HG03558 (cell line): ENCODE results near the gene ENPEP.
"Not testable (repeated sequence)": the region's sequence is repeated elsewhere in the genome, so short reads cannot be mapped to it uniquely, and the experiment has no call there.

Experiments
- ATAC-seq: cut with Tn5 transposase; IDR thresholded peaks from one replicate; pipeline ENCODE4 v1.9.1; 2021; ENCODE audit warnings: moderate number of reproducible peaks; ENCODE audit not compliant: unreplicated experiment; ENCODE audit errors: extremely low read depth

Gene ENPEP

DNA sequence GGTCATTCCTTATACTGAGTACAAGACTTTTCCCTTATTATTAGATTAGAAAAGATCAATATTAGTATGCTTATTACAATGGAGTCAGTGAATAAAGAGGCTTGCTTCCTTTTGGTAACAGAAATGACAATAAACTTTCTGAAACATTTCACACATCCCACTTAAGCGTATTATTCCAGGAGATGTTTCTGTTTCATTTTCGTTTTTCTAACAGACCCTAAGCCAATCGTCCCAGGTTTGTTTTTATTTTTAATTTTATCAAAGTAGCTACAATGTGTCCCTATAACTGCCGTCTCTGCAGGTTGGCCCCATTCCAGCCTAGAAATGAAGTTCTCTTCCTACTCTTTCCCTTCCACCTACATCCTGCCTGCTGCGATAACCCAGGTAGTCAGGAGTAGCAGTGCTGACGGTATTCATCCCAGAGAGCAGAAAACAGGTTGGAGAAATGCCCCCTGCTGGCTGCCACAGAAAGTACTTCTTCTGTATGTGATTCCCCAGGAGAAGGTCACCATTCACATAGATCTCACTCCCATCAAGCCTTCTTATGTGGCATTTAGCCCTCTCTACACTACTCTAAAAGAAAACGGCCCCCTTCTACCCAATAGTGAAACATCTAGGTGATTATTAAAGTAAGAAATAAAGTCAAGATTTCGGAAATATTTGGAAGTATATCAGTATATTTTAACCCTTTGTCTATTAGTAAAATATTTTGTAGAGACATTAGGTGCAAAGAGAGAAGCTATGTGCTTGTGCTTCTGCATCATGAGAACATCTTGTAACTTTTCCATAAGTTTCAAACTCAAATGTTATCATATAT is 40.4 kb downstream of the ENPEP start:
- peak; percentile 73 for ATAC-seq

DNA sequence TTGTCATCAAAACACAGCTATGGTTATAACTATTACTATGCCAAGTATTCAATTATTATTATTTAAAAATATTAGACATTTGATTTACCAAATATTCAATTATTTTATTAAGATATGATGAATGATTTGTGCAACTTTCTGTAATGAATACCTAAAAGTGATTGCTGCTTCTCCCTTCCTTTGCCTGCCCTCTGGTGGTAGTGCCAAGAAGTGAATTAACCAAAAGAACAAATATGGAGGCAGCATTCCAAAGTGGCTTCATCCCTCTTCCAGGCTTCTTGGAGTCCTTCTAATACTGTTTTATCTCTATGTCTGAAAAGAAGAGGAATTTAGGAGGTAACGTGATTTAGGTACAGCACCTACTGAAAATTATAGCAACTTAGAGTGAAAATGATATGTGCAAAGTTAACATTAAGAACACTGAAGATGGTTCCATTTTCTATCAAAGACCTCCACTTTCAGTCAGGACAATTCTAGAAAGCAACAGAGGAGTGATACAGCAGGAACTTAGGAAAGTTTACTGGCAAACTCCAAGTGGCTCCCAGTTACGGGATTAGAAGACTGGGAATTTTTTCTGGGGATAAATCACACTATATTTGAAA is 43.0 kb downstream of the ENPEP start:
- no peak for ATAC-seq

DNA sequence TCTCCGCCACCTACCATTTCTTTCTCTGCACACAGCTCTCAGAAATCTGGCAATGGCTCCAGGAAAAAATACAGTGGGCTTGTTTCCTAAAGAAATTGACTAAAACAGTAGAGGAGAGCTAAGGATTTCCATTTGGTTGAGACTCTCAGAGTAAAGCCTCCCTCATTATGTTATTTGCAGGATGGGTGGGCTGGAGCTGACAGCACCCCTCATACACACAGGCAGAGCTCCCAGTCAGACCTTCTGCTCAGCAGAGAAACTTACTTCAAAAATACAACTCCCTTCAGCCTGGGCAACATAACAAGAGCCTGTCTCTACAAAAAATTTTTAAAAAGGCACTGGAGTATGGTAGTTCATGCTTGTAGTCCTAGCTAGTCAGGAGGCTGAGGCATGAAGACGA is 44.9 kb downstream of the ENPEP start:
- ATAC-seq = no peak

DNA sequence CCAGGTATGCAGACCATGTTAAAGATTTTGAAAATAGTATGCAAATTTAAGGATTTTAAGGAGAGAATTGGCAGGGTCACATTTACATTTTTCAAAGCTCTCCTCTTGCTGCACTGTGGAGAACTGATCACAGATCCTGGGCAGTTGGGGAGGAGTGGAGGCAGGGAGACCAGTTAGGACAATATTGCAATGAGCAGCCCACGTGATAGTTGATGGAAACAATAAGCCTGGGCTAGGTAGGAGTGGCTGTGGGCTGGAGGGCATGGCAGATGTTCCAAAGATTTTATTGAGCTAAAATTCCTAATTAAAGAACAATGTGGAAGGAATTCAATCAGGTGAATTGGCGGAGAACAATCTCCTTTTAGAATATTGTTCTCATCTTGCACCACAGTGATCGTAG is 50.6 kb downstream of the ENPEP start:
- ATAC-seq = no peak

DNA sequence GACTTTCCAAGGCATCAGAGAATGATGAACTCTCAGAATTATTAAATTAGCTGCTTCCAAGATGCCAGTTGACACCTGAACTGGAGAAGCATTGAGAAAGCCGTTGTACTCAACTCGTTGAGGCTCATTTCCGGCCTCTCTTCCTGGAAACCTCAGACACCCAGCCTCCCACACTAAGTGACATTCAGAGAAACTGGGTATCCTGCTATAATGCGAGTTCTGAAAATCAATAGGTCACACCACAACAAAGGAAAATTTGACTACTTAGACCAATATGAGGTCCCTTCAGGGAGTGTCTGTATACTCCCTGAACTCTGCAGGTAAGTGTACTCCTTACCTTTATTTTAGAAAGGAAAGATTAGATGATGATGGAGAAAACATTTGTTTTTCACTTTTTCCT is 51.2 kb downstream of the ENPEP start:
- ATAC-seq = no peak

DNA sequence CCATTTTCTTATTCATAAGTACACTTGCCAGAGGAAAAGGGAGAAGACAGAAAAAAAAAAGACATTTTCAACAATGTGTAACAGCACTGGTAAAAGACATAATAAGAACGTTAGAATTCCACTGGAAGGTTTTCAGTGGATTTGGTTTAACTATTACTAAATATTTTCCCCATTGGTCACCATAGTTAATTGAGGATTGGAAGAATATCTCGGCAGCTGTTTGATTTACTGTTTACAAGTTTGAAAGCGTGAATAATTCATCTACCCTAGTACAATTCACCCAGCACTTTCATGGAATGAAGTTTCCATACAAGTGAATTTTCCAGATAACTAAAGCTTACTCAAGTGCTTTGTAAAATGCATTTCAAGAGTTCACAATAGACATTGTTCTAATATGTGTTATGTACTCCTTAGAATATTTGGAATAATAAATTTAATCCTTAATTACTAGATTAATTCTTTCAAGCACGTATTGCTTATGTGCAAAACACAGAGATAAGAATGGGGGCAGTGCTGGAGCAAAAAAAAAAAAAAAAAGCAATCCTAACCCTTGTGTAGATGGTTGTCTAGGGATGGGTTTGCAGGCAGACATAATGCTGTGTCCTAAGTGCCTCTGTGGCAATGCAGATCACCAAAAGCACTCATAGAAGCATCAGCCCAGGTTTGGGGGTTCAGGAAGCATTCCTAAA is 57.1 kb downstream of the ENPEP start:
- no peak for ATAC-seq

DNA sequence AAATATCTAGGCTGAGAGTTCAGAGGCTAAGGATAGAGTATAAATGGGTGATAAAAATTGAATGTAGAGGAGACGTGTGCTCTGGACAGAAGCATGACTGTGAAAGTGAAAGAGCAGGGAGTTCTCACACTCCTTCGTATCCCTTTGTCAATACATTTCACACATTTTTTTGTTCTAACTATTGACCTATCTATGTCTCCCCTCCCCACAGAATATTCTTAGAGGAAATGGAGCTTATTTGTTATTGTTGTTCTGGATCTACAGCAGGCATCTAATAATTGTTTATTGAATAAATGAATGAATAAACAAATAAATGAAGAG is 57.6 kb downstream of the ENPEP start:
- no peak for ATAC-seq

DNA sequence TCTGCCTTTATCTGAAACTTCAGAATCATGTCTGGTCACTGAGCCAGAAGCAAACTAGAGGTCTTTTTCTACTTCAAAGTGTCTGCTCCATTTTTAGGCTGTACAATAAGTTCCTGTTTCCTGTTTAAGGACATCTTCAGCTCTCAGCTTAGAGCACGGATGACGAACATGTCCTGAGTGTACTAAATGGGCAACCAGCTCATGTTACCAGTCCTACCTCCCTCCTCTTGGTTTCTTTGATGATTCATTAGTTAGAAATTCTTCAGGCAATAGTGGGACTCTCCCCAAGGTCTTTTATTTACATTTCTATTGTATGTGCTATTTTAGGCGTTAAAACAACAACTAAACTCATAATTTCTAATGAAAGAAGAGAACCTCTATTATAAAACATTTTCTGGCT is 58.0 kb downstream of the ENPEP start:
- ATAC-seq = no peak

DNA sequence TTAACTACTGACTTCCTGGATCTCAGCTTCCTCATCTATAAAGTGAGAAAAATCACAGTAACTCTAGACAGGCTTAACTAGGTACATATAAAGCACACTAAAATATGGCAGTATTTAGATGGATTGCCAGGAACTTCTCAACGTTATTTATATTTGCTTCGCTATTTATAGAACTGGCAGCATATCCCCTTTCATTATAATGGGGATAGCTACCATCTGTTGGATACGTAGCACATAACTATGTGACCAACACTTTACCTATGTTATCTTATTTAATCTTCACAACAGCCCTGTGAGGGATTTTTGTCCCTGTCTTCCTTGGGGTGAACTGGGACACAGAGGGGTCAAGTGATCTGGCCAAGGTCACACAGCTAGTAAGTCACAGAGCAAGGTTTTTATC is 64.6 kb downstream of the ENPEP start:
- no peak for ATAC-seq

DNA sequence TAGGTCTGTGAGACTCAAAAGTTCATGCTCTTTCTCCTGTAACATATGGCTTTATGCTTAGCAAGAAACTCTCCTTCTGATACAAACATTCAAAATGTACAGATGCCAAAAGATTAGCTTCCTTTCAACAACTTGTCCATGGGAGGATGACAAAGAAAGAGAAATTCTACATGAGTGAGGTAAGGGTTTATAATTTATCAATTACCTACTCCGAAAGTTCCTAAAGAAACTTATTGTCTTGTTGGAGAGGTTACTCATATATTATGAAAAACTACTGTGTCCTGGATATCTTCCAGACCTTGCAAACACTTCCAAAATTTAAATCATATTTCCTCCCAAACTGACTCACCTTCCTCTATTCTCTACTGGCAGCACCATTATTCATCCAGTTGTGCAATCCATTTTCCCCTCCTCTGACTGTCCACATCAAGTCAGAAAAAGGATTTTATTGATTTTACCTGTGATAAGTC is 65.1 kb downstream of the ENPEP start:
- no peak for ATAC-seq

DNA sequence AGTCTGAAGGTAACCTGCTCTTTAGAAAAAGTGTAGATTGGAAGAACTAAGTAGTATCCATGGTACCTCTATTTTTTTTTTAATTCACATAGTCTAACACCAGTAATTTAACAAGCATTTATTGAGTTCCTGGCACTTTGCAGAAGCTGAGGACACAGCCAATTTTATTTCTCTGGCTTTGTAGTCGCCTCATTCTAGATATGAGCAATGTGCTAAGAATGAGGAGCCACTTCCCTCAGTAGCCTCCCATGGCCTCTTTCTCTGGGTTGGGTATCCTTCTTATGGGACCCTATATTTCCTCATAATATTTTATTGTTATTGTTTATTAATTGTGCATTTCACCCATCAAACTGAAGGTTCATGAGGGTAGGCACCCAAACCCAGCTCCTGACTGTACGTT is 67.6 kb downstream of the ENPEP start:
- no peak for ATAC-seq

DNA sequence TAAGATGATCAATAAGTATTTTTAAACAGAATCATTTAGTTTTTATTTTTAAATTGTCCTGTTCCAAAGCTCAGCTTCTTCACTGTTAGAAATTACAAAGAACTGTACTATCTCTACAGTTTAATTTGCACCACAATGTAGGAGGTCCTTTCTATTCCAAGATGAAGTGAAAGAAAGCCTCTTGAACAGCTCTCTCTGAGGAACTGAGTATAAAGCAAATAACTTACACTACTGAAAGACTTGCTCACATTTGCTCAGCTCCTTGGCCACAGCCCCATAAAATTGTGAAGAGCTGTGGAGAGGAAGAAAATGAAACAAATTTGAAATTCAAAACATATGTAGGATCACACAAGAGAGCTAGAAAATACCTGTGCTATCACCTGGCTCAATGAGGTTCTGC is 68.6 kb downstream of the ENPEP start:
- ATAC-seq = no peak

DNA sequence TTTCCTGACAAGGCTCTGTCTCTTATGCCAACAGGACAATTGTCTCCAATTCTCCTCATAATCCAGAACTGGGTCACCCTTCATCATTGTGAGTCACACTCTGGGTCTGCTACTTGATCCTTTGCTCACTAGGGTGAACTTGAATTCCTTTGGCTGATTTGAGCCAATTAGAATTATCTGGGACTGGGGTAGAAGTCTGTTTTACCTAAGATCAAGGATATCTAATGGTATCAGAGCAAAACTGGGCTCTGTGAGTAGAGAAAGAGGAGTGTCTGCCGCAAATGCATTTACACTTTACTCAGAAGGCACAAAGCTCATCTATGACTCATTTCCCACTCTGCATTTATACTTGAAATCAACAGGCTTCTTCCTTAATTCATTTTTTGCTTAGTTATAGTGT is 74.3 kb downstream of the ENPEP start:
- ATAC-seq = no peak

DNA sequence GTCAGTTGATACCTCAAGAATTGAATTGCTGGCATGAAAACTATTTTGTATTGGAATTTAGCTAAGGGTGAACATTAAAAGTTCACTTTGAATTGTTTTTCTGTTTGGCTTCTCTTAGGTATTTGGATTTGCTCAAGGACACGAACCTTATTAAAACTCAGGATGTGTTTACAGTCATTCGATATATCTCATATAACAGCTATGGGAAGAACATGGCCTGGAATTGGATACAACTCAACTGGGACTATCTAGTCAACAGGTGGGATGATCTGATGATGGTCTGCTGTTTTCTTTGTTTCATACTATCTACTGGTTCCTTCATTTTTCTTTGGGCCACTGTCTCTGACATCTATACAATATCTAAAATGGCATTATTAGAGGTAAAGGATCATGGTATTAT is 77.2 kb downstream of the ENPEP start:
- no peak for ATAC-seq

DNA sequence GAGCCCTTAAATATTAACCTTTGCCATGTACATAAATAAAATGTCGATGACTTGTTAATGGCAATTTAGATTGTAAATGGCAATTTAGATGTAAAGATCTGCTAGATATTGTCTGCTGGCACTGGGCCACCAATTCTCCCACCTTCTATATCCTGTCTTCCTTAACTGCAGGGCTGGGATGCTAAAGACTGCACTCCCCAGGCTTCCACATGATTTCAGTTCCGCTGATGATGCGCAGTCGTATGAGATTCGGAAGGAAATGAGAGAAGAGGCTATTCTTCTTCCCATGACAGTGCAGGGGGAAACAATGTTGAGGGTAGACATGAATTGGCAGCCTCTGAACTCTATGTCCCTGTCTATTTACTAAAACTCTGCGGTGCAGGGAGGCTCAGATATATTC is 91.3 kb downstream of the ENPEP start:
- no peak for ATAC-seq

DNA sequence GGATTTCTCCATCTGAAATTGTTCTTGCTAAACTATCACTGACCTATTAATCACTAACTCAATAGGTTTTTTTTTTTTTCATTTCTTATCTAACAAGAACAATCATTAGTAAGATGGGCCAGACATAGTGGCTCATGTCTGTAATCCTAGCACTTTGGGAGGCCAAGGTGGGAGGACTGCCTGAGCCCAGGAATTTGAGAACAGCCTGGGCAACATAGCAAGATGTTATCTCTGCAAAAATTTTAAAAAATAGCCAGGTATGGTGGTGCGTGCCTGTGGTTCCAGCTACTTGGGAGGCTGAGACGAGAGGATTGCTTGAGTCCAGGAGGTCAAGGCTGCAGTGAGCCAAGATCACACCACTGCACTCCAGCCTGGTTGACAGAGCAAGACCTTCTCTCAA is 100.7 kb downstream of the ENPEP start:
- not testable (repeated sequence) for ATAC-seq

DNA sequence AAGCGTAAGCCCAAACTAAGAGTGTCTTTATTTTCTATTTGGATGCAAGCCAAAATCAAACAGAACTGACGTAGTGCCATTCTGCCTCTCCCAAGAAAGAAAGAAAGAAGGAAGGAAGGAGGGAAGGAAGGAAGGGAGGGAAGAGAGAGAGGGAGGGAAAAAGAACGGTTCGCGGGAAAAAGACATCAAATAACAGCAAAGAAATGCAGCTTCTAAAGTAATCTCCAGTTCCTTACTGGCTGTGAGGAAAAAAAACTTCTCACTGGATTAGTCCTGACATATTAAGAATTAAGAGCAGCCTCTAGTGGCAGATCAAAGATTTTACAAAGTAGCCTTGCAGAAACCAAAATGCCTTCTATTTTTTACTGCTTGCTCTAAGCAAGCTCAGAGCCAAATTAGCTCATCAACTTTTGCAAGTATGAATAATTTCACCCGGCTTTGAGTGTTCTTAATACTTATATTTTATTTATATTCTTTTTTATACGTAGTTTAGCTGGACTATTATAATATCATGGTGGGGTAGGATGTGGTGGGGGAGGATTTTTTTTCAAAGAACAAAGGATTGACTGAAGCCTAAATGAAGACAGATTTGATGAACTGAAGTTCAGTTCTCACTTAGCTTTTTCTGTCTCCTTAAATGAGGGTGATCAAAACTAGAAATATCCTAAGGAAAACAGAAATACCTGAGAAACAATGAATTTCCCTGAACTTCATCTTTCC is 110.3 kb downstream of the ENPEP start:
- ATAC-seq = no peak

DNA sequence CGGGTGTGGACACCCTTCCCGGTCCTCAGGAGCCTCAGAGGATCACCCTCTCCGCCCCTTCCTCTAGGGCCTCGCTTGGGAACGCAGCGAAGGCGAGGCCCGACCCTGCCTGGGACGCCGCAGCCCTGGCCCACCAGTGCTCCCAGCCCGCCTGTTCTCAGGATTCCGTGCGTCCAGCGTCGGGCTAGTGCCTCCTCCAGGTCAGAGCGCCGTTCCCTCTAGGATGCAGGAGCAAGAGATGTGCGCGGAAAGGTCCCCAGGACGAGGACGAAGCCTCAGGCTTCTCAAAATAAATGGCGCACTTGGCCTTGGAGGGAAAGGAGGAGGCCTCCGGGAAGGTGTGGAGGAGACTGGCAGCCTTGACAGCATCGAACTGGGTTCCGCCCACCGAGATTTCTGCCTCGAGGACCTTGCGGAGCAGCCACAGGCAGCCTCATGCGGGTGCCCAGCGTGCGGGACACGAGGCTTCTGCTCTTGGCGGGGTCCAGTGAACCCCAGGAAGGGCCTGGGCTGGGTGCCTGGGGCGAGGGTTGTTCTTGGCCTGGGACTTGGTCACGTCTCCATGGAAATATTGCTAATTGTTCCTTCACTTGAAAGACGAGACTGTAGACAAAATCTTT is 111.8 kb downstream of the ENPEP start:
- no peak for ATAC-seq

DNA sequence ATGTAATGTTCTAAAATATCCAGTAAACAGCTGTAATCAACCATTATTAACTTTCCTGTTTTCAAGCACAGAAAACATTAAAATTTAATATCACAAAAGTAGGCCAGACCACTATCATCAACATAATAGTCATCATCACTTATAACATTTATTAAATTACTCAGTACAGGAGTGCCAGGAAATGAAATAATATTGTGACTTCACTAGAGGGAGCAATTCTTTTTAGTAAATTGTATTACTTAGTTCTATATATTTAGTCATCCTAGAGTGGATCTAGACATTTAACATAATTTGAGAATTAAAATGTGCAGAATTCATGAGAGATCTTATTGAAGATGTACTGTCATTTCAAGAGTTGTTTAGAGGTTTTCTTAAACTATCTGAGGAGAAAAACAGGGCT is 113.3 kb downstream of the ENPEP start:
- ATAC-seq = no peak

DNA sequence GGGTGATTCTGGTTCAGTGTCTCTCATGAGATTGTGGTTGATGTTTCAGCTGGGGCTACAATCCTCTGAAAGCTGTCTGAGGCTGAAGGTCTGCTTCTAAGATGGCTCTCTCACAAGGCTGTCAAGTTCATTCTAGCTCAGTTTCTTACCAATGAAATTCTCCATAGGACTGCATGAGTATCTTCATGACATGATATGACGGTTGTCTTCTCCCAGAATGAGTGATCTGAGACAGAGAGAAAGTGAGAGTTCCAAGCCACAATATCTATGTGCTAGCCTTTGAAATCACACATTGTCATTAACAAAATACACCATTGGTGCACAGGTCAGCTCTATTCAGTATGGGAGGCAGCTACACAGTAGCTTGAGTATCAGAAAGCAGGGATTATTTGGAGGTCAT is 119.6 kb downstream of the ENPEP start:
- no peak for ATAC-seq

DNA sequence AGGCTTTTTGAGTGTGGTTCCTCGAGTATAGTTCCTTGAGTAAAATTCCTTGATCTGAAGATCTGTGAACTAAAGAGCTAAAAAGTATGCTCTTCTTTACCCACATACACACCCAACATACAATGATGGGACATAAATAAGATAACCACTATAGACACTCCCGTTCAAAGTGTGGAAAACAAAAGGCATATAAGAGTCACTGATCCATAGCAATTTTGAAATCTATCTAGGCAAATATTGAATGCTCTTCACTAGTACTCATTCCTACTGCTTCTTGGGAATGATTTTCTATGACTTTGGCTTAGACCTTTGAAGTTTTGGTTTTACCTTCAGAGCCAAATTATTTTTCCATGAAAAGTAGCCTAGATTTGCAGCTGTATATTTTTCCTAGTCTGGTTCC is 120.5 kb downstream of the ENPEP start:
- no peak for ATAC-seq
